Gastrocnemius medialis (tissue), 4 donors: ENCODE results near the gene ADCY9.

Source experiments
- POLR2A ChIP-seq, 2 donors: fragments of 450-650 bp; IDR thresholded peaks; one replicate each; pipeline ENCODE4 v1.6.1; 2017; ENCODE audit warnings: antibody characterized with exemption in 2 of 2, mild to moderate bottlenecking in 2 of 2, moderate library complexity in 2 of 2
- TF ChIP-seq, protein P1 (sequence below), 5 experiments: fragments of 450-650 bp in 3 of 5; fragments of 200-600 bp in 2 of 5; sonication (generic) in 2 of 5; IDR thresholded peaks in 4 of 5; conservative IDR thresholded peaks in 1 of 5; 1 replicate in 4 of 5; 2 replicates in 1 of 5; pipeline ENCODE4 v1.5.1; 2016 to 2019; ENCODE audit warnings: antibody characterized with exemption in 5 of 5, mild to moderate bottlenecking in 3 of 5, moderate library complexity in 3 of 5

DNA sequence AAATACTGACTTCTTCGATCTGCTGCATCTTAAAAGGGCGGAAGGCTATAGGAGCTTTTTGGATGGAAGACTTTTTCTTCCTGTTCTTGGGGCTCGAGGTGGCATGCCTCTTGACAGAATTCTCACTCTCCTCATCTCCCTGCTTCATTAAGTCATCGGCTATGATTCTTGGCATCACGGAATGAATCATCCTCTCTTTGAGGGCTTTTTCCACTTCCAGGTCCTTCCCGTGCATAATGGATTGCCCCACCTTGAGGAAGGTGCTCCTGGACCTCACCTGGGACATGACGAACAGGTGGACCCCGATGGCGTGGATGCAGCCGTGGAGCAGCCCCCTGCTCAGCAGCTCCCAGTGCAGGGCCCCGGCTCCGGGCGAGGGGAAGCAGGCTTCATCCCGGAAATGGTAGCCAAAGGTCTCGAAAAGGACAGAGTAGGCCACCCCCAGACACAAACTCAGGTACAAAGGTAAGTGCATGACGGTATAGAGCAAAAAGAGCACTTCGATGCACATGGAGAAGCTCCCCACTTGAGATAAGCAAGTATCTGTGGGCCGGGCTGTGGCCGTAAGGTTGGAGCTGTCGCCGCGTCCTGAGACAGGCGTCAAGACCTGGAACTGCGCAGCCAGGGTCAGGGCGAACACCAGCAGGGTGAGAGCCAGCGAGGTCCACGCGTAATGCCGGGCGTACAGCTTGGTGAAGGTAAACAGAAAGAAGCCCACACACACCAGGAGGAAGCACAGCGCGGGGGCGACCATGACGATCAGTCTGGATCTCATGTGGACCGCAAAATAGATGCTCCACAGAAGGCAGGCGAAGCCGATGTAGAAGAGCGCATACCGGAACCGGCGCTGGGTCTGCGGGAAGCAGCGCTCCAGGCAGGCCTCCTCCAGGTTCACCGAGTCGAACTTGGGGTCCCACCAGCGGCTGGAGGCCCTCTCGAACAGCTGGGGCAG lies 1.7 kb downstream of the ADCY9 start:
- TF ChIP-seq, protein P1, sequence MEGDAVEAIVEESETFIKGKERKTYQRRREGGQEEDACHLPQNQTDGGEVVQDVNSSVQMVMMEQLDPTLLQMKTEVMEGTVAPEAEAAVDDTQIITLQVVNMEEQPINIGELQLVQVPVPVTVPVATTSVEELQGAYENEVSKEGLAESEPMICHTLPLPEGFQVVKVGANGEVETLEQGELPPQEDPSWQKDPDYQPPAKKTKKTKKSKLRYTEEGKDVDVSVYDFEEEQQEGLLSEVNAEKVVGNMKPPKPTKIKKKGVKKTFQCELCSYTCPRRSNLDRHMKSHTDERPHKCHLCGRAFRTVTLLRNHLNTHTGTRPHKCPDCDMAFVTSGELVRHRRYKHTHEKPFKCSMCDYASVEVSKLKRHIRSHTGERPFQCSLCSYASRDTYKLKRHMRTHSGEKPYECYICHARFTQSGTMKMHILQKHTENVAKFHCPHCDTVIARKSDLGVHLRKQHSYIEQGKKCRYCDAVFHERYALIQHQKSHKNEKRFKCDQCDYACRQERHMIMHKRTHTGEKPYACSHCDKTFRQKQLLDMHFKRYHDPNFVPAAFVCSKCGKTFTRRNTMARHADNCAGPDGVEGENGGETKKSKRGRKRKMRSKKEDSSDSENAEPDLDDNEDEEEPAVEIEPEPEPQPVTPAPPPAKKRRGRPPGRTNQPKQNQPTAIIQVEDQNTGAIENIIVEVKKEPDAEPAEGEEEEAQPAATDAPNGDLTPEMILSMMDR (IDR thresholded peaks at IDR 0.05 in 4 of 5, conservative IDR thresholded peaks at IDR 0.05 in 1 of 5), result no peak
- TF ChIP-seq POLR2A (IDR thresholded peaks at IDR 0.05), result no peak
